RWPE2 (cell line): ENCODE results near the gene CLMP.

Source experiments
- ATAC-seq: fragments of 200-7000 bp; cut with Tn5 transposase; 3 replicates; pipeline ENCODE4 v1.9.1; 2021; ENCODE audit warnings: low read depth
- DNase-seq: peaks from one replicate; pipeline ENCODE4 v3.0.0-alpha.2; 2020; ENCODE audit warnings: low spot score
- H3K27ac ChIP-seq: fragments of 450-650 bp; 2 replicates; pipeline ENCODE4 v1.5.1; 2017; ENCODE audit warnings: mild to moderate bottlenecking; ENCODE audit not compliant: poor library complexity, severe bottlenecking
- H3K27me3 ChIP-seq: fragments of 250-450 bp; sonication (Bioruptor Pico); 2 replicates; pipeline ENCODE4 v1.5.1; 2021; ENCODE audit warnings: mild to moderate bottlenecking, moderate library complexity; ENCODE audit not compliant: insufficient read depth, poor library complexity, severe bottlenecking
- H3K36me3 ChIP-seq: fragments of 250-450 bp; sonication (Bioruptor Pico); 2 replicates; pipeline ENCODE4 v1.5.1; 2020; ENCODE audit warnings: low read depth, mild to moderate bottlenecking, moderate library complexity
- H3K4me1 ChIP-seq: fragments of 250-450 bp; sonication (Bioruptor Pico); 2 replicates; pipeline ENCODE4 v1.5.1; 2021; ENCODE audit warnings: mild to moderate bottlenecking, moderate library complexity; ENCODE audit not compliant: insufficient read depth, poor library complexity, severe bottlenecking
- H3K4me3 ChIP-seq: fragments of 250-450 bp; sonication (Bioruptor Pico); 2 replicates; pipeline ENCODE4 v1.5.1; 2021; ENCODE audit warnings: mild to moderate bottlenecking, moderate library complexity; ENCODE audit not compliant: severe bottlenecking
- H3K9me3 ChIP-seq: fragments of 250-450 bp; sonication (Bioruptor Pico); 2 replicates; pipeline ENCODE4 v1.5.1; 2021; ENCODE audit warnings: mild to moderate bottlenecking, moderate library complexity; ENCODE audit not compliant: severe bottlenecking
- CTCF ChIP-seq: fragments of 450-650 bp; IDR thresholded peaks from one replicate; pipeline ENCODE4 v1.5.1; 2017; ENCODE audit warnings: mild to moderate bottlenecking, moderate library complexity; ENCODE audit not compliant: poor library complexity, severe bottlenecking

CLMP gene

GRCh38 chr11:123143921-123144320 is 51.1 kb downstream of the CLMP start:
- ATAC-seq (no peak), DNase-seq (no peak)
- Histone ChIP-seq H3K36me3 (peaks cover 8% of the 10 kb centered on the region), H3K9me3 (no peaks in the 10 kb centered on the region), H3K4me3 (no peak overlapping the region), H3K4me1 (peaks cover 14% of the 10 kb centered on the region), H3K27ac (no peak overlapping the region), H3K27me3 (no peaks in the 10 kb centered on the region)
- TF ChIP-seq CTCF, result no peak

GRCh38 chr11:123143476-123143875 is 51.6 kb downstream of the CLMP start:
- Histone ChIP-seq H3K36me3 (peaks cover 8% of the 10 kb centered on the region), H3K27ac (no peak overlapping the region), H3K27me3 (no peaks in the 10 kb centered on the region), H3K9me3 (no peaks in the 10 kb centered on the region), H3K4me3 (no peak overlapping the region), H3K4me1 (peaks cover 14% of the 10 kb centered on the region)
- DNase-seq (no peak), ATAC-seq (no peak)
- TF ChIP-seq CTCF, result no peak

DNA sequence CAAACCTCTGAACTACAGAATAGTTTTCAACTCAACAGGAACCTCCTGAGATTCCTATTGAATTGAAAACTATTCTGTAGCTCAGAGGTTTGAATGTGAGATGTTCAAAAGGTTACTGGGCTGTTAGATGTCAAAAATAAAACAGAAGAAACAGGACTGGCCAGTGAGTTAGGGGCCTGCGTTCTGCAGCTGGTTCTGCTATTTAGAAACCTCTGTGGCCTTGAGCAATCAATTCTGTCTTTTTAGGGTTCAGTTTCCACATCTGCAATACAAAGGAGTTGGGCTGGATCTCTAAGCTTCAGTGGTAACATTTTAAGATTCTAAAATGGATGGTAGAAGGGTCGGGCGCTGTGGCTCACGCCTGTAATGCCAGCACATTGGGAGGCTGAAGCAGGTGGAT is 55.8 kb downstream of the CLMP start:
- no peaks in the 10 kb centered on the region for H3K27me3 ChIP-seq
- H3K27ac ChIP-seq, result no peak overlapping the region
- ATAC-seq (no peak), DNase-seq (no peak)
- H3K9me3 ChIP-seq, result no peaks in the 10 kb centered on the region
- no peak overlapping the region for H3K4me3 ChIP-seq
- H3K4me1 ChIP-seq, result no peaks in the 10 kb centered on the region
- TF ChIP-seq CTCF, result no peak
- H3K36me3 ChIP-seq, result no peaks in the 10 kb centered on the region

DNA sequence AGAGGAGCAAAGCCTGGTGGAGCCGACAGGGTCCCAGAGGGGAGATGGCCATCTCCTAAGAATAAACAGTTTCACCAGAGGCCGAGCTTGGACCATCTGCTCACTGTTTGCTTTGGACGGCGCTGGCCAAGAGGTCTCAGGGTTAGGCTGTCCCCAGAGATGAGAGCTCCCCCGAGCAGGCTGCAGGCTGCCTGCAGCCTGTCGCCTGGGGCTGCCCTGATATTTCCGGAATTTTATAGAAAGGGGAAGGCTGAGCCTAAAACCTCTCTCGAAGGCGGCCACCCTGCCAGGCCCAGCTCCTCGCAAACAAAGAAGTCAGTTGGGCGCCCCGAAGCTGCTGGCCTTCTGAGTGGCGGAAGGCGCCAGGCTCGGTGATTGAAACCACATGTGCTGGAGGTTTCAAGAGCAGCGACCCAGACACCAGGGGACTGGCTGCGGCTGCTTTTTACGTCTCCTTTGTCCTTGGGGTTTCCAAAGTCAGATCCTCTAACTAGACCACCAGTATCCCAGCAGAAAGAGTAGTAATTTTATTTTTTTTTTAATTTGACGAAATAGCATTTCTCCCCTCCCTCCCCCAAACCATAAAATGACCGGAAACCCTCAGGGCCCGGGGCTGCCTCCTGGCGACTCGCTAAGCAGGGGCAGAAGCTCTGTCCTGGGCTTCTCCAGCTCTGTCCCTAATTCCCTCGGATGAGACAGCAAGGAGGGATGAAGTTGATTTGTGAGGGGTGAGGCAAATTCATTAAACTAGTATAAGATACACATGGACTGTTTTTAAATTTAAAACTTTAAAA is 57.4 kb downstream of the CLMP start:
- Histone ChIP-seq H3K9me3 (no peaks in the 10 kb centered on the region), H3K4me1 (no peaks in the 10 kb centered on the region), H3K27me3 (no peaks in the 10 kb centered on the region), H3K36me3 (no peaks in the 10 kb centered on the region), H3K4me3 (no peak overlapping the region), H3K27ac (no peak overlapping the region)
- no peak for ATAC-seq
- no peak for TF ChIP-seq CTCF
- no peak for DNase-seq

- Histone ChIP-seq H3K27ac (no peak overlapping the region), H3K4me1 (peaks cover 8% of the 10 kb centered on the region), H3K4me3 (no peak overlapping the region), H3K9me3 (no peaks in the 10 kb centered on the region), H3K27me3 (no peaks in the 10 kb centered on the region), H3K36me3 (no peaks in the 10 kb centered on the region)
- no peak for ATAC-seq
- no peak for TF ChIP-seq CTCF
- DNase-seq, result no peak
Observed at GRCh38 chr11:123135863-123136446, 59.1 kb downstream of the CLMP start.
